IPS-NIHi11 (cell line): ENCODE results near the gene GFOD1.

Experiments used
- DNase-seq: peaks from one replicate; pipeline ENCODE4 v3.0.0; 2012; ENCODE audit warnings: mixed read lengths, low spot score

GFOD1 gene

GRCh38 chr6:13487122-13488014, at the start of gene GFOD1:
TSS of gene GFOD1 (minus strand) at chr6:13487600. CDS start at chr6:13486890, 710 bp downstream.
- peak; percentile 98 for DNase-seq

DNA sequence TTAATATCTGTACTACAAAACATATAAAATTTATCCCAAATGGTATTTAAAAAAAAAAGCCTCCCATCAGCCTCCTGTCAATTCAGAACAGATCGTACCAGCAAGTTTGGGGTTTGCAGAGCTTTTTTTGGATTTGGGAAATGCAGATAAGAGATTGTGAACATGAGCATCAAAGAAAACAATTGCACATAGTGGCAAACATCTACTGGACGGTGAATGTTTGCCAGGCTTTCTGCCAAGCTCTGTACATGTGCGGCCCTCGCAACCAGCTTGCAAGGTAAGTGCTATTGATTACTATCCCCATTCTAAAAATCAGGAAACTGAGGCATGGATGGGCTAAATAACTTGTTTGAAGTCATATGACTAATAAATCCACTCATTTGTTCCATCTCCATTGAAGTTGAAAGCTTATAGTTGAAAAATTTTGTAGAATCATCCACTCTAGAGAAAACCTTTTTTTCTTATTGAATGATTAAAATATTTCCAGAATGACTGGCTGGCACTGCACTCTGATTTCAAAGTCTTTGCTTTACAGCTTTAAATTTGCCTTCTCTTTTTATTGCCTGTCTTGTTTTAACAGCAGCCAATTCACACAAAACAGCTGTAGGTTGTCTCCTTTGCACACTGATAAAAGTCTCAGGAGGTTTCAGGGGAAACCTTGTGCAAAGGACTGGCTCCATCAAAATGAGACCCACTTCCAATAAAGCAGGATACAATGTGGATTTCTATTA, 49.6 kb upstream of the GFOD1 start:
- DNase-seq, result no peak

GRCh38 chr6:13535306-13535705, 47.9 kb upstream of the GFOD1 start:
- no peak for DNase-seq

DNA sequence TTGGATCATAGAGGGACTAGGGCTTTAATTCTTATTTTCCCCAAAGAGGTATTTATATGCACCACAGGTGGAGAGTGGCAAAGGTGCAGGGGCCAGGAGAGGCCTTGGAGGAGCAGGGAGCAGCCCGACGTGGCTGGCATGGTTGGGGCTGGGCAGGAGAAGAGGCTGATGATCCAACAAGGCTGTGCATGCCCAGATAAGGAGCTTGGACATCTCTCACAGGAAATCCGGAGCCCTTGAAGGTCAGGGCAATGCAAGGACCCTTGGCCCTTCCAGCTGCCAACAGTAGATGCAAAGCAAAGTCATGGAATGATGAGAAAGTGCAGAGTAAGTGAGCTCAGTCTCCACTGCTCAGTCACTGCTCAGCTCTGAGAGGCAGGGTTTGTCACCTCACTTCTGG, 47.1 kb upstream of the GFOD1 start:
- no peak for DNase-seq

GRCh38 chr6:13531956-13532355, 44.6 kb upstream of the GFOD1 start:
- DNase-seq, result no peak

GRCh38 chr6:13528777-13529343, 41.5 kb upstream of the GFOD1 start:
- no peak for DNase-seq

GRCh38 chr6:13528232-13528631, 40.8 kb upstream of the GFOD1 start:
- DNase-seq, result no peak

DNA sequence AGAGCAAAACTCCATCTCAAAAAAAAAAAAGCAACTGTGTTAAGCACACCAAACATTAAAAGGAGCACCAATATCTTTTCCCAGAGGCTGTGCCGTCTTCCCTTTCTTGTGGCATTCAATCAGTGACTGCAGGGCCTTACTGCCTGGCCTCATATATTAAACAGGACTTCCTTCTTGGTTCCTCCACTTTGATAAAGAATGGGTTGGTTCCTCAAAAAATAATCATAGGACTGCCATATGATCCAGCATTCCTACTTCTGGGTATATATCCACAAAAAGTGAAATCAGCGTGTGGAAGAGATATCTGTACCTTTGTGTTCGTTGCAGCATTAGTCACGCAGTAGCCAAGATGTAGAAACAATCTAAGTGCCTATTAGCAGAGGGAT, 40.3 kb upstream of the GFOD1 start:
- no peak for DNase-seq

DNA sequence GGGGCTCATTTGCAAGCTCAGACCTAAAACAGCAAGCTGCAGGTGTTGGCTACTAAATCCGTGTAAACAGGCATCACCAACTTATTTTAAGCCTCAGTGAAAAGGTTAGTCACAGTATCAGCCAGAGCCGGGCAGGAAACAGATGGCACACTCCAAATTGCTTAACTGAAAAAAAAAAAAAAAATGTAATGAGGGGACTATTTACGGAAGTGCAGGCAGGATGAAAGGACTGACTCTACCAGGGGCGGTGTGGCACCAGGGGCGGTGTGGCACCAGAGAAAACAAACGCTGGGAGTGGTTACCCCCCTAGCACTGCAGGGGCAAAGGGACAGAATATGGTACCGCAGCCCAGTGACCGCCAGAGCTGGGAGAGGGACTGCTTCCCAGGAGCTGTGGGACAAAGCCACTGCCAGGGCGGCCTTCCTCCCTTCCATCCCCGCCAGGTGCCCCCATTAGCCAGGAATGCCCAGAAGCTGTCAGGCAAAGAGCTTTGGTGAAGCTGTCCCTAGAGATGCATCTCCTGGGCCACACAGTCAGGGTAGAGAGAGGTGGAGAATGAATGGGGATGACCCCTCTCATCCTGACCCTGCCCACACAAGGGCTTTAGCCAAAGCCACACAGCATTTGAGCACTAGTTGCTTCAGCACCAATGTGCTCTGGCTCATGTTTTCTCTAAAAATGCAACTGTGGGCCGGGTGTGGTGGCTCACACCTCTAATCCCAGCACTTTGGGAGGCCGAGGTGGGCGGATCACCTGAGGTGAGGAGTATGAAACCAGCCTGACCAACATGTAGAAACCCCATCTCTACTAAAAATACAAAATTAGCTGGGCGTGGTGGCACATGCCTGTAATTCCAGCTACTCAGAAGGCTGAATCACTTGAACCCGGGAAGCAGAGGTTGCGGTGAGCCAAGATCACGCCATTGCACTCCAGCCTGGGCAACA, 39.6 kb upstream of the GFOD1 start:
- DNase-seq, result no peak

DNA sequence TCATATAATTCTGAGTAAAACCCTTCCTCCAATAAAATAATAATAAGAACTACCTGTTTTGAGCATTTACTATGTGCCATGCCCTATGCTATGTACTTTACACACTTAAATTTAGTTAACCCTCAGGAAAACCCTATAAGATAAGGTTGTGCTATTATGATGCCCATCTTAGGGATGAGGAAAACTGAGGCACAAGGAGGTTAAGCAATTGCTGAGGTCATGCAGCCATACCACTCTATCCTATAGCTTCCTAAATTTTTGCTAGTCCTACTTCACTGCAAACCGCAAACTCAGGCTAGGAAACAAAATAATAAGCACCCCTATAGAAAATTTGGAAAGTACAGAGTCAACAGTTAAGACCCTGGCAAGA, 38.9 kb upstream of the GFOD1 start:
- no peak for DNase-seq

DNA sequence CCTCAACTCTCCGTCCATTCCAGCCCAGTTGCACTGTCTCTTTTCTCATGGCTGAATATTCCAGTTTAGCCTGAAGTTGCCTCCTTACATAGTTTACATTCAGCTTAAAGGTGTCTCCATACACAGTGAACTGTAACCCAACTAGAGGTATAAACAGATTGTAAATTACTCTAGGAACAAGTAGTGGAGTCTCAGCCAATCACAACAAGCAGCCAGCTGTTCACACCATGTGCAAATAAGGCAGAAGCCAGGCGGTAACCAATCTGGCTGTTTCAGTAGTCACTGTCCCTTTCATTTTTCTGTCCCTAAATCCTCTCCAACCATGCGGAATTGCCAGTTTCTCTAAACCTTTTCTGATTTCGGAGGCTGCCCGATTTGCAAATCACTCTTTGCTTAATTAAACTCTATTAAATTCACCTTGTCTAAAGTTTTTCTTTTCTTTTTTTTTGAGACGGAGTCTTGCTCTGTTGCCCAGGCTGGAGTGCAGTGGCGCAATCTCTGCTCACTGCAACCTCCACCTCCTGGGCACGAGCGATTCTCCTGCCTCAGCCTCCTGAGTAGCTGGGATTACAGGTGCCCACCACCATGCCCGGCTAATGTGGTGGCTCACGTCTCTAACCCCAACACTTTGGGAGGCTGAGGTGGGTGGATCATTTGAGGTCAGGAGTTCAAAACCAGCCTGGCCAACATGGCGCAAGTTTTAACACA, 37.6 kb upstream of the GFOD1 start:
- no peak for DNase-seq

DNA sequence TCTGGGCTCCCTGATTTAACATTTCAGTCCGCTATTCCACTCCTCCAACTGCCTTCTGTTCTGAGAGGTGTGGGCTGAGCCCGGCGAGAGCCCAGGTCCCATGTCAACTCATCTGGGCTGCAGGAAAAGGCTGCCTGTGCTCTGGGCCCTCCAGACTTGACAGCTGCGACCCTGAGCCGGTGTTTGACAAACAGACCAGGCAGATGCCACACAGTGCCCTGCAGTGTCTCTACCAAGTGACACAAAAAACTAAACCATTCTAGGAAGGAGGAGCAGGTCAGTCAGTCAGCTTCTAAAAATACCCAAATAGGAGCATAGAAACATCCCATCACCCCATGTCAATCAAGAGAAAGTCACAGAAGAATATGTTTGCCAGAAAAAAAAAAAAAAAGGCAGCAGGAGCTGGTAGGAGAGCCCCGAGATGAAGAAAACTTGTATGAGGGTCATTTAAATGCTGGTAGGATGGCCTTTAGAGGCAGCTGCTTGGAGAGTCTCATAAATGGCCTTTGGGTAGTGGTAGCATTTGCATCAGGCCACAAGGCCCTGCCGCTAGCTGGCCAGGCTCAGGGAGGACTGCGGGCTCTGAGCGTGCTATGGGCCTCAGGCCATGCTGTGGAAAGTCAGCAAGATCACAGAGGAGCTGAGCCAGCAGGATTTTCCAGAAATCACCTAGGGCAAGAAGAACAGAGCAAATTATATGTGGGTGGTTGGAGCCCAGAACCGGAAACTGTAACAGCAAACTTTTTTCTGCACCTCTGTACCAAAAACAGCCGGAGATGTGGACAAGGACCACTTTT, 36.6 kb upstream of the GFOD1 start:
- no peak for DNase-seq

DNA sequence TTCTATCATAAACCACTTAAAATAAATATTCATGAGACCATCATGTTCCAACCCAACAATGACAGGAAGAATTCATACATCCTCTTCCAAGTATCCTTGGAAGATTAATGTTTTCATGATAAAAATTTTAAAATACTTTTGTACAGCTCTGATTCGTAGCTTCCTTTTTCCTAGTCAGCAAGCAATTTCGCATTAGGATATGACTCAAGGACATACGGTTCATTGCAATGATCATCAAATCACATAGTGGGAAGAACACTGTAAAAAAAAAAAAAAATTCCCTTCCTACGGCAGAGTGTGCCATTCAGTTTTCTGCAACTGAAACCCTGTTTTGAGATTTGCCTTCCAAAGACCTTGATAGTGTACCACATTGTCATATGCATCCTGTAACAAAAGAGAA, 35.3 kb upstream of the GFOD1 start:
- DNase-seq, result no peak

- DNase-seq, result no peak
These were observed 32.4 kb upstream of the GFOD1 start for GRCh38 chr6:13519839-13520238.

DNA sequence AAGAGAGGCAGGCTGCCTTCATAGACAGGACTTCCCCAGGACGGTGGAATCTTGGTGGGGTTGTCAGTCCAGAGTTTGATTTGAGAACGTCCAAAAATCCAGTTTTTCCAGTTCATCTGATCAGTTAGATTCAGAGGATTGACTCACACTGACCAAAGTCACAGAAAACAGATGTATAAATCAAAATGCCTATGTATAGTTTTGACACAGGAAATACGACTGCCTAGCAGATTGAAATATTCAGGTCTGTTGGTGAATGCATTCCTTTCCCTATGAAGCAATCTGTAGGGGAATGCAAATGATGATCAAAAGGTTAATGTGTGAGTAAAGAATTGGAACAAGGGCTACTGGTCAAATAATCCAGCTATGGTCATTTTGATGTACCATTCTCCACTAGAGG, 29.7 kb upstream of the GFOD1 start:
- DNase-seq, result no peak

- DNase-seq, result no peak
These were observed 28.5 kb upstream of the GFOD1 start for GRCh38 chr6:13515912-13516311.

GRCh38 chr6:13513626-13514502, 26.5 kb upstream of the GFOD1 start:
- DNase-seq, result no peak

- DNase-seq, result no peak
These were observed 25.5 kb upstream of the GFOD1 start for GRCh38 chr6:13512900-13513299.

GRCh38 chr6:13511913-13512717, 24.7 kb upstream of the GFOD1 start:
- no peak for DNase-seq
